ENCODE data around the gene DCST2.

Gene DCST2

GRCh38 chr1:155008015-155008941 lies 25.3 kb downstream of the DCST2 start:
- DNase-seq = no peak

GRCh38 chr1:155007251-155007828 lies 26.2 kb downstream of the DCST2 start:
- no peak for DNase-seq

GRCh38 chr1:155006601-155007101 lies 26.9 kb downstream of the DCST2 start:
- no peak for DNase-seq

GRCh38 chr1:155005076-155006011 lies 28.2 kb downstream of the DCST2 start:
- DNase-seq = no peak

- DNase-seq = no peak
Observed at GRCh38 chr1:155004352-155005075, 29.1 kb downstream of the DCST2 start.

- DNase-seq = no peak
Observed at GRCh38 chr1:155003766-155004351, 29.7 kb downstream of the DCST2 start.

- DNase-seq = no peak
Observed at GRCh38 chr1:155003227-155003765, 30.3 kb downstream of the DCST2 start.

- no peak for DNase-seq
Observed at GRCh38 chr1:155002464-155003226, 30.9 kb downstream of the DCST2 start, which contains the start of gene ZBTB7B. TSS of gene ZBTB7B (plus strand) at chr1:155002802. CDS start at chr1:155014661, 11,859 bp downstream.

- peak; percentile 98 for DNase-seq
Observed at GRCh38 chr1:155001675-155002463, 31.7 kb downstream of the DCST2 start.

GRCh38 chr1:155001425-155001674 lies 32.2 kb downstream of the DCST2 start:
- DNase-seq = no peak

- DNase-seq = peak; percentile 90
Observed at GRCh38 chr1:155000726-155001424, 32.7 kb downstream of the DCST2 start.

GRCh38 chr1:155000411-155000725 lies 33.2 kb downstream of the DCST2 start:
- DNase-seq = no peak

- DNase-seq = peak; percentile 50
Observed at GRCh38 chr1:154999571-155000410, 33.8 kb downstream of the DCST2 start.

- DNase-seq = peak; percentile 22
Observed at GRCh38 chr1:154998818-154999570, 34.6 kb downstream of the DCST2 start.

- DNase-seq = no peak
Observed at GRCh38 chr1:154998201-154998780, 35.3 kb downstream of the DCST2 start.

GRCh38 chr1:154996966-154997701 lies 36.4 kb downstream of the DCST2 start:
- no peak for DNase-seq

Data from NCI-H2029 (cell line).